WTC11 (cell line): ENCODE data around the gene PRKCE. TPM values are rescaled to one million over a fixed set of nuclear protein-coding genes. Genes with fewer than 3 reads are reported as not detected.

Experiments used
- ATAC-seq: fragments of 200-7000 bp; cut with Tn5 transposase; 2 replicates; pipeline ENCODE4 v1.10.0; 2021; ENCODE audit warnings: mild to moderate bottlenecking, moderate library complexity
- CTCF ChIA-PET: fragments of 300-600 bp; sonication (Branson Sonifier 250); formaldehyde crosslinking; loops from one replicate; lab custom pipeline; 2021; ENCODE audit warnings: antibody characterized with exemption; lab: Charles Lee
- POLR2A ChIA-PET: fragments of 350-600 bp; sonication (Branson Sonifier 250); formaldehyde crosslinking; loops from one replicate; lab custom pipeline; 2021; ENCODE audit warnings: antibody characterized with exemption; lab: Charles Lee
- DNase-seq: peaks from one replicate; pipeline ENCODE4 v3.0.0; 2021; ENCODE audit warnings: low spot score
- H3K27ac Mint-ChIP-seq: 2 replicates; pipeline ENCODE4 v1.8.0; 2021; ENCODE audit warnings: mixed read lengths
- H3K27me3 Mint-ChIP-seq: 2 replicates; pipeline ENCODE4 v1.8.0; 2021; ENCODE audit warnings: low read depth, mild to moderate bottlenecking, moderate library complexity, mixed read lengths
- H3K36me3 Mint-ChIP-seq: 2 replicates; pipeline ENCODE4 v1.8.0; 2021; ENCODE audit warnings: mixed read lengths
- H3K4me1 Mint-ChIP-seq: 2 replicates; pipeline ENCODE4 v1.8.0; 2022; ENCODE audit warnings: mixed read lengths
- H3K4me3 Mint-ChIP-seq: 2 replicates; pipeline ENCODE4 v1.8.0; 2021; ENCODE audit warnings: mild to moderate bottlenecking, moderate library complexity, mixed read lengths
- H3K9me3 Mint-ChIP-seq: 2 replicates; pipeline ENCODE4 v1.8.0; 2021; ENCODE audit warnings: mixed read lengths
- CDX4 ChIP-seq: fragments of 250-450 bp; sonication (Bioruptor Pico); IDR thresholded peaks from 2 replicates; pipeline ENCODE4 v1.9.0; 2021; ENCODE audit warnings: moderate library complexity, mild to moderate bottlenecking, inconsistent platforms, borderline replicate concordance
- CTCF ChIP-seq: fragments of 200-600 bp; IDR thresholded peaks from 2 replicates; pipeline ENCODE4 v1.8.0; 2022; ENCODE audit warnings: antibody characterized with exemption
- E2F4 ChIP-seq: sonication (generic); formaldehyde crosslinking; IDR thresholded peaks from 2 replicates; pipeline ENCODE4 v1.8.1; 2022; ENCODE audit warnings: low read depth, mild to moderate bottlenecking, moderate library complexity, missing genetic modification reagents, borderline replicate concordance
- ERG ChIP-seq: fragments of 250-450 bp; sonication (Bioruptor Pico); IDR thresholded peaks from 2 replicates; pipeline ENCODE4 v1.8.0; 2021; ENCODE audit warnings: mild to moderate bottlenecking
- ESRRA ChIP-seq: sonication (generic); formaldehyde crosslinking; IDR thresholded peaks from 2 replicates; pipeline ENCODE4 v1.8.1; 2022; ENCODE audit warnings: mild to moderate bottlenecking, missing genetic modification reagents, borderline replicate concordance
- GTF2I ChIP-seq: fragments of 250-450 bp; sonication (Bioruptor Pico); conservative IDR thresholded peaks from 2 replicates; pipeline ENCODE4 v1.4.0; 2021; ENCODE audit warnings: mild to moderate bottlenecking
- HMGA2 ChIP-seq: fragments of 250-450 bp; sonication (Bioruptor Pico); IDR thresholded peaks from 2 replicates; pipeline ENCODE4 v1.4.0; 2021; ENCODE audit warnings: mild to moderate bottlenecking, moderate library complexity
- IRF2 ChIP-seq: sonication (generic); formaldehyde crosslinking; IDR thresholded peaks from 2 replicates; pipeline ENCODE4 v1.8.0; 2022; ENCODE audit warnings: low read depth, missing genetic modification reagents, borderline replicate concordance
- MAX ChIP-seq: sonication (generic); formaldehyde crosslinking; IDR thresholded peaks from 2 replicates; pipeline ENCODE4 v1.8.0; 2022; ENCODE audit warnings: mild to moderate bottlenecking, missing genetic modification reagents
- MLX ChIP-seq: sonication (generic); formaldehyde crosslinking; IDR thresholded peaks from 2 replicates; pipeline ENCODE4 v1.8.1; 2023; ENCODE audit warnings: mild to moderate bottlenecking, missing genetic modification reagents, moderate library complexity
- NFYB ChIP-seq: sonication (generic); formaldehyde crosslinking; conservative IDR thresholded peaks from 2 replicates; pipeline ENCODE4 v1.8.0; 2022; ENCODE audit warnings: low read depth, missing genetic modification reagents
- NR1H2 ChIP-seq: sonication (generic); formaldehyde crosslinking; IDR thresholded peaks from 2 replicates; pipeline ENCODE4 v1.9.0; 2021; ENCODE audit warnings: mild to moderate bottlenecking, moderate library complexity, missing genetic modification reagents
- PRDM15 ChIP-seq: sonication (generic); formaldehyde crosslinking; IDR thresholded peaks from 2 replicates; pipeline ENCODE4 v1.8.0; 2022; ENCODE audit warnings: missing genetic modification reagents
- USF1 ChIP-seq: sonication (generic); formaldehyde crosslinking; IDR thresholded peaks from 2 replicates; pipeline ENCODE4 v1.8.0; 2022; ENCODE audit warnings: mild to moderate bottlenecking, missing genetic modification reagents
- ZNF121 ChIP-seq: sonication (generic); formaldehyde crosslinking; IDR thresholded peaks from 2 replicates; pipeline ENCODE4 v1.8.0; 2023; ENCODE audit warnings: missing genetic modification reagents
- ZNF281 ChIP-seq: sonication (generic); formaldehyde crosslinking; IDR thresholded peaks from 2 replicates; pipeline ENCODE4 v1.8.0; 2023; ENCODE audit warnings: mild to moderate bottlenecking, missing genetic modification reagents
- ZNF317 ChIP-seq: sonication (generic); formaldehyde crosslinking; IDR thresholded peaks from 2 replicates; pipeline ENCODE4 v1.8.1; 2023; ENCODE audit warnings: low read depth, mild to moderate bottlenecking, moderate library complexity, missing genetic modification reagents, borderline replicate concordance
- ZNF425 ChIP-seq: fragments of 250-450 bp; sonication (Bioruptor Pico); conservative IDR thresholded peaks from 2 replicates; pipeline ENCODE4 v1.9.0; 2021; ENCODE audit warnings: mild to moderate bottlenecking
- total RNA-seq: library from RNA; stranded (reverse); gene quantifications from 3 replicates; pipeline ENCODE4 v1.2.3, GENCODE V29; 2021

The PRKCE gene
- total RNA-seq, 1 experiment from 2014 or later, result 5.8 TPM

- H3K27me3 Mint-ChIP-seq, result no peaks in the 10 kb centered on the region
- peaks cover 12% of the 10 kb centered on the region for H3K9me3 Mint-ChIP-seq
- TF ChIP-seq ZNF317 (CRISPR knock-in tag), result no peak
- TF ChIP-seq ERG (CRISPR knock-in tag), result no peak
- TF ChIP-seq ESRRA (CRISPR knock-in tag), result no peak
- TF ChIP-seq USF1 (CRISPR knock-in tag), result no peak
- no peak for TF ChIP-seq CTCF
- no peak for TF ChIP-seq NR1H2 (CRISPR knock-in tag)
- TF ChIP-seq CDX4 (CRISPR knock-in tag), result no peak
- TF ChIP-seq MLX (CRISPR knock-in tag), result no peak
- TF ChIP-seq, all 79 proteins: peak for 0
- Mint-ChIP-seq H3K27ac (no peak overlapping the region), H3K36me3 (peaks cover 9% of the 10 kb centered on the region), H3K4me1 (peaks cover 11% of the 10 kb centered on the region), H3K4me3 (no peak overlapping the region)
- ATAC-seq (no peak), DNase-seq (no peak)
- ChIA-PET POLR2A (no interaction called here), CTCF (no interaction called here)
These were observed 59.0 kb downstream of the PRKCE start for GRCh38 chr2:45710468-45710867.

GRCh38 chr2:45711224-45711623 is 59.7 kb downstream of the PRKCE start:
- H3K27ac Mint-ChIP-seq, result no peak overlapping the region
- H3K9me3 Mint-ChIP-seq, result peaks cover 12% of the 10 kb centered on the region
- POLR2A ChIA-PET, result no interaction called here
- peaks cover 11% of the 10 kb centered on the region for H3K4me1 Mint-ChIP-seq
- no peaks in the 10 kb centered on the region for H3K27me3 Mint-ChIP-seq
- peaks cover 9% of the 10 kb centered on the region for H3K36me3 Mint-ChIP-seq
- no peak overlapping the region for H3K4me3 Mint-ChIP-seq
- DNase-seq (no peak), ATAC-seq (no peak)
- CTCF ChIA-PET, result no interaction called here
- no peak for TF ChIP-seq GTF2I (CRISPR knock-in tag)
- TF ChIP-seq NFYB (CRISPR knock-in tag), result no peak
- no peak for TF ChIP-seq HMGA2 (CRISPR knock-in tag)
- no peak for TF ChIP-seq ZNF281 (CRISPR knock-in tag)
- no peak for TF ChIP-seq PRDM15
- no peak for TF ChIP-seq ZNF425 (CRISPR knock-in tag)
- TF ChIP-seq MAX (CRISPR knock-in tag), result no peak
- TF ChIP-seq ZNF121 (CRISPR knock-in tag), result no peak
- TF ChIP-seq E2F4 (CRISPR knock-in tag), result no peak
- no peak for TF ChIP-seq IRF2 (CRISPR knock-in tag)
